Measurements from ENCODE around the gene SPACA9.

The SPACA9 gene

DNA sequence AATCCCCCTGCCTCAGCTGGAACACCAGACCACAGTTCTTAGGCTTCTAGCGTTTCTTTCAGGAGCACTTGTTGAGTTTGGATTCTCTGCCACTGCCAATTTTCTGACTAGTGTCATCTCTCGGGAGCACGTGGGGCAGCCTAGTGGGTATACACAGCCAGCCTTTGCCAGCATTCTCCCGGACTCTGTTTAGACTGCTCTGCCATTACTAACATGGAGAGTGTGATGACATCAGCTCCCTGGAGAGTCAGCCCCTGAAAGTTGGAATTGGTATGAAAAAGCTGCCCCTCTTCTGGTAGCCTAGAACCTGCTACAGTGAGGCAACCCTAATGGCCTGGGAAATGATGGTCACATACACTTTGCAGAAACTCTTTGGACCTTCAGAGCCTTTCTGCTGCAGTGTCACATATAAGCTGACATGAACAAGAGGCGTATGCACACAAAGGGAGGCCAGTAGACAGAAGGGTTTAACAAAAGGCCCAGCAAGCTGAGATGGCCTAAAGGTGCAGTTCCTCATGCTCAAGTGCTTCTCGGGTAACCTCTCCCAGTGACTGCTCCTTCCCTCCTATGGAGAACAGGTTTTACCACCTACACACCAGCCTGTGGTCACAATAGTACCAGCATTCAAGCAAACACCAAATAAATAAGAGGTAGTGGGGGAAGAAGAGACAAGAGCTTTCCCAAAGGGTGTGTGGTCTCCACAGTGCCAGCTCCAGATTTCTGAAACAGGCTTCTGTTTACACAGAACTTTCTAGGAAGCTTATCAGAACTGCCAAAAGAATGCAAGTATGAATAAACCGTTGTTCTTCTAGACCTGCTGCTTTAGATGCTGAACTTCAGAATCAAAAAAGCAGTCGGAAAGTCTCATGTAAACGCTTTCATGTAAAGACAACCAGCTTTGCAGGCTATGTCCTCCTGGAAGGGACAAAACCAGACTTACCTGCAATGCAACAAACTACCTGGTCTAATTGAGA lies 16.5 kb downstream of the SPACA9 start:
- TF ChIP-seq GATA2 (IDR thresholded peaks at IDR 0.05; ENCODE audit: low read depth, low read length) (no peak), GATA3 (IDR thresholded peaks at IDR 0.05; ENCODE audit: low read depth, low read length) (no peak)

- TF ChIP-seq GATA2 (IDR thresholded peaks at IDR 0.05; ENCODE audit: low read depth, low read length), result no peak
- TF ChIP-seq GATA3 (IDR thresholded peaks at IDR 0.05; ENCODE audit: low read depth, low read length), result no peak
Observed at GRCh38 chr9:132896264-132896663, 17.6 kb downstream of the SPACA9 start.

DNA sequence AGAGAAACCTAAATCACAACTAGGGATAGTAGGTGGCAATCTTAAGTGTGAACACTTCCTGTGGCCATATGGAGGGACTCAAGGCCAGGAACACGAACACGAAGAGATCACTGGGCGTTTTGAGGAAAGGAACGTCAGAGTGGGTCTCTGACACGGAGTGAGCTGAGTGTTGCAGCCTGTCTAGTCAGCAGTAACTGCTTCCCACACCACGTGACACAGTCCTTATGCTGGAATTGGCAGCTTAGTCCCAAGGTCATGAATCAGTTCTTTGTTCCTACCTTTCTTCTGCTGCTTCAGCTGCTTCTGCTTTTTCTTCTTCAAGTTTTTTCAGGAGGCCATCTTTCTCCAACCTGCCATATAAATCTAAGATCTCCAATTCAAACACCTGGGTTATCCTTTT lies 18.2 kb downstream of the SPACA9 start:
- TF ChIP-seq GATA2 (IDR thresholded peaks at IDR 0.05; ENCODE audit: low read depth, low read length), result no peak
- no peak for TF ChIP-seq GATA3 (IDR thresholded peaks at IDR 0.05; ENCODE audit: low read depth, low read length)

DNA sequence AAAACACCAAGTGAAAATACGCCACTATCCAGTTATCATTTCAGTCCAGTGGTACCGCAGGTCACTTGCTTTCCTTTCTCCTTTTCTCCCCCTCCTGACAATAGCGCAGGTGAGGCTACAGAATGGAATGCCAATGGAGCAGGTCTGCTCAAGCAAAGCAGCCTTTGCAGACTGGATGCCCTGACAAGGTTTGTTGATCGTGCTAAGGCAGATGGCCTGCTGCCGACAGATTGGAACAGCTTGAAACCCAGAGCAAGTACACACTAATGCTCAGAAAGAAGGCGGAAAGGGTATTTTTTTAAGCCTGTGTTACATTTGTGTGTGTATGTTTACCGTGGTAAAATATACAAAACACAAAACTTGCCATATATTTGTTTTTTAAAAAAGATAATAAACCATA lies 19.4 kb downstream of the SPACA9 start:
- TF ChIP-seq GATA2 (IDR thresholded peaks at IDR 0.05; ENCODE audit: low read depth, low read length) (no peak), GATA3 (IDR thresholded peaks at IDR 0.05; ENCODE audit: low read depth, low read length) (no peak)

GRCh38 chr9:132901858-132902831 lies 23.4 kb downstream of the SPACA9 start:
- TF ChIP-seq GATA3 (IDR thresholded peaks at IDR 0.05; ENCODE audit: low read depth, low read length), result no peak
- no peak for TF ChIP-seq GATA2 (IDR thresholded peaks at IDR 0.05; ENCODE audit: low read depth, low read length)

- TF ChIP-seq GATA3 (IDR thresholded peaks at IDR 0.05; ENCODE audit: low read depth, low read length) (no peak), GATA2 (IDR thresholded peaks at IDR 0.05; ENCODE audit: low read depth, low read length) (no peak)
Observed at GRCh38 chr9:132903574-132904492, 25.1 kb downstream of the SPACA9 start.

DNA sequence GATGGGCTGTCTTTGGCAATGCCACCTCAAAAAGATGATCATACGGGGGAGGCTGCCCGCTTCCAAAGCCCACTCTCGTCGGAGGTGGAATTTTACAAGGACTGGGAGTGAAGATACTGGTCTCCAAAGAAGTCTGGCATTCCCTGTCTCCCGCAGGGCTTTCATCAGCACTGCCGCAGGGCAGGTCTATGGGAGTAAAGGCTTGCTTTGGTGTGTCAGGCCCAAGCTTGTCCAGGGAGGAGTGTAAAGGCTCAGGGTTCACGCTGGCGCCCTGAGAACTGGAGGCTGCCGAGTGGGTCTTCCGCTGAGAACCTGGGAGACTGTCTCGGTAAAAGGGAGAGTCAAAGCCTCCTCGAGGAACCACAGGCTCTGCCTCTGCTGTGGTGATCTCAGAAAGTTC lies 27.0 kb downstream of the SPACA9 start:
- TF ChIP-seq GATA3 (IDR thresholded peaks at IDR 0.05; ENCODE audit: low read depth, low read length), result no peak
- no peak for TF ChIP-seq GATA2 (IDR thresholded peaks at IDR 0.05; ENCODE audit: low read depth, low read length)

DNA sequence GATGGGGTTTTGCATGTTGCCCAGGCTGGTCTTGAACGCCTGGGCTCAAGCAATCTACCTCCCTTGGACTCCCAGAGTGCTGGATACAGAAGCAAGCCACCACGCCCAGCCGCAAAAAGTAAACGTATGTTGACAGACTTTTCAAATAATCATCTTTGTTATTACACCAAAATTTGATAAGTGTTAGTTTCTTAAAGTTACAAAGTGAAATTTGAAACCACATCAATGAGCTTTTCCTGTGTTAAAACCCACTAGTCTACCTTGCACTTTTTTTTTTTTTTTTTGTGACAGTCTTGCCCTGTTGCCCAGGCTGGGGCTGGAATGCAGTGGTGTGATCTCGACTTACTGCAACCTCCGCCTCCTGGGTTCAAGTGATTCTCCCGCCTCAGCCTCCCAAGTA lies 29.9 kb downstream of the SPACA9 start:
- no peak for TF ChIP-seq GATA2 (IDR thresholded peaks at IDR 0.05; ENCODE audit: low read depth, low read length)
- TF ChIP-seq GATA3 (IDR thresholded peaks at IDR 0.05; ENCODE audit: low read depth, low read length), result no peak

DNA sequence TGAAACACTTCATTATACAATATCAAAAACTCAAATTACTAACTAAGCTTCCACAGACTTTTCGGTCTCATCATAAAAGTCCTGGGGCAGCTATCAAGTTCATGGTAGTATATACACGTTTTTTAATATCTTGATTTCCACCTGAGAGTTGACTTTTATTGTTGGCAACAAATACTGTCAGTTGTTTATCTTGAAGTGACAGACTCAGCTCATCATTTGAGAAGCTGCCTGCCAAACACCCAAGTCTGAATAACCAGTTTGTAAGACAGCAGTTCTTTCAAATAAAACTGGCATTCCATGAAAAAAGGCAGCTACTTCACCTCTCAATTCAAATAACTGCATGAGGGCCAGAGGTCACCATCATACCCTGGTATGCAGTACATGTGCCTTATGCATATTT lies 30.6 kb downstream of the SPACA9 start:
- TF ChIP-seq GATA3 (IDR thresholded peaks at IDR 0.05; ENCODE audit: low read depth, low read length) (no peak), GATA2 (IDR thresholded peaks at IDR 0.05; ENCODE audit: low read depth, low read length) (no peak)

DNA sequence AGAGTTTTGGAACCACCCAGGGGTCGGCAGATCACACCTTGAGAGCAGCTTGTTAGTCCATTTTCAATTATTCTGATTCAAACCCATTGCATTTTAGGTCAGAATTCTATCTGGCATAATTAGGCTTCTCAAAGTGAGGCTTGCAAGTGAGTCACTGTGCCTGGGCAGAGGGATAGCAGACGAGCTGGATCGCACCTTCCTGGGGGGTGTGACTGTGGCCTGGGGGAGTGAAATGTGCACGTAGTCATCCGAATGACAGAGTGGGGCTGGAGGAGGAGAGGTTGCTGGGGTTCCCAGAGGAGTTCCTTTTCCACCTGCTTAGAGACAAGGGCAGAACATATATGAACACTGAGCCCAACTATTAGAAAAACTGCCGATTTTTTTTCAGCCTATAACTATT lies 31.7 kb downstream of the SPACA9 start:
- TF ChIP-seq GATA3 (IDR thresholded peaks at IDR 0.05; ENCODE audit: low read depth, low read length) (no peak), GATA2 (IDR thresholded peaks at IDR 0.05; ENCODE audit: low read depth, low read length) (no peak)

GRCh38 chr9:132912131-132912530 lies 33.4 kb downstream of the SPACA9 start:
- TF ChIP-seq GATA3 (IDR thresholded peaks at IDR 0.05; ENCODE audit: low read depth, low read length) (no peak), GATA2 (IDR thresholded peaks at IDR 0.05; ENCODE audit: low read depth, low read length) (no peak)

DNA sequence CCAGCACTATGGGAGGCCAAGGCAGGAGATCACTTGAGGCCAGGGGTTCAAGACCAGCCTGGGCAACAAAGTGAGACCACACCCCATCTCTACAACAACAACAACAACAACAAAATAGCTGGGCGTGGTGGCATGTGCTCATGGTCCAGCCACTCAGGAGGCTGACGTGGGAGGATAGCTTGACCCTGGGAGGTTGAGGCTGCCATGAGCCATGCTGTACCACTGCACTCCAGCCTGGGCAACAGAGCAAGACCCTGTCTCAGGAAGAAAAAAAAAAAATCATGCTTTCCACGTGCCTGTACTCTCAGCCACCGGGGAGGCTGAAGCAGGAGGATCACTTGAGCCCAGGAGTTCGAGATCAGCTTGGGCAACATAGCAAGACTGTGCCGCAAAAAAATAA lies 36.2 kb downstream of the SPACA9 start:
- TF ChIP-seq GATA3 (IDR thresholded peaks at IDR 0.05; ENCODE audit: low read depth, low read length), result no peak

DNA sequence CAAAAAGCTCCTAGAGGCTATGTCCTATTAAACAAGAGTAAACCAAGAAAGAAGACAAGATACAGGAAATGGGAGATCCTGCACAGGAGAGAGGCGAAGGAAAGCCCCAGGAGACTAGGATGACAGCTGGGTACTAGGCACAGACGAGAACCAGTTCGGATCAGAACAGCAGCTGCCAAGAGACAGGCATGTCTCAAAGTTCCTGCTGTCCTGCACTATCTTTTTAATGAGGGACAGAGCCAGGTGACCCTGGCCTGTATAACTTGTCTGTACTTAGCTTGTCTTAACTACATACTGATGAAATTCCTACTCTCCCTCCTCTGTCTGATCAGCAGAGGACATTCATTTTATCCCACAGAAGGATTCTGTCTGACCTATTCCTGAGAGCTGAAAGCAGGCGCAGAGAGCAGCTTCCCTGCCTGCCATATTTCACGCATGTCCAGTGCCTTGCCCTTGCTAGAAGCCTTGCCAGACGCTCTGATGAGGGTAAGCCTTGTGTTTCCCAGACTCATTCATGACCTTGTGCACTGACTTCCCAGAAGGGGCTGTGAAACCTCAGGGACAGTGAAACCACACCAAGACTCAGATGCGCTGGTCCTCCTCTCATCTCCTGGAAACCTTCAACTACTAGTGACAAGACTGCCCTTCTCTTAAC lies 41.0 kb downstream of the SPACA9 start:
- TF ChIP-seq GATA2 (IDR thresholded peaks at IDR 0.05; ENCODE audit: low read depth, low read length) (no peak), GATA3 (IDR thresholded peaks at IDR 0.05; ENCODE audit: low read depth, low read length) (no peak)
